G401.6 (cell line): ENCODE data around the gene TDG.
A peak's percentile ranks its signal among the peaks of the same experiment; 100 is the strongest.

Experiments used
- FAIRE-seq: peaks from 2 replicates; lab custom pipeline; 2012; peaks lifted over from hg19 to GRCh38; lab: Jason Lieb, UNC

TDG gene

DNA sequence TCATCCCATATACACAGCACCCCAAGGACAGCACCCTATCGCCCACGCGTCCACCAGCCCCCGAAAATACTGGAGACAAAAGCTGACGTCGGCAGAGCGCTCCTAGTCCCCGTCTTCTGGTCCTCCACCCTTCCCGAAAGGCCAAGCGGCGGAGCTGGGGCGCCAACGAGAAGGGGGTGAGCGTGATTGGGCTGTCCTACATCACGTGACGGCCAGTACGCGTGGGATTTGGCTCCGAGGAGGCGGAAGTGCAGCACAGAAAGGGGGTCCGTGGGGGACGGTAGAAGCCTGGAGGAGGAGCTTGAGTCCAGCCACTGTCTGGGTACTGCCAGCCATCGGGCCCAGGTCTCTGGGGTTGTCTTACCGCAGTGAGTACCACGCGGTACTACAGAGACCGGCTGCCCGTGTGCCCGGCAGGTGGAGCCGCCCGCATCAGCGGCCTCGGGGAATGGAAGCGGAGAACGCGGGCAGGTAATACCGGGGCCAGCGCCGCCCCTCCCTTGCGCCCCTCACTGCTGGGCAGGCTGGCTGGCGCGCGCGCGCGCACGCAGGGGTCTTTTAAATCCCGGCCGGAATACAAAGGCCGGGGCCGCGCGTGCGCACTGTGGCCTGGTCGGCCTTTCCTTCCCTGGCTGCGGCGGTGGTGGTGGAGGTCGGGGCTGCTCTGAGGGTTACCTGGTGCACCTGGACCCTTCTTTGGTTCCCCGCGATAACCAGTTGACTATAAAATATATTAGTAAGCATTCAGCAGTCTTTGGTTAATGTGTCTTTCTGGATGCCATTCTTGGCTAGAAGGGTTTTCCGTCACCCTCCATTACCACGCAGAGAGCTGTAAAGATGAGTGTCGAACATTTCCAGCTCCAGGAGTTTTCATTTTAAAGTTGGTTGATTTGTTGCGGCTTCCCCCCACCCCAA, at the start of gene TDG:
TDG (plus strand) TSS at position 283 of the 915 bp plus-strand sequence; CDS start at position 449, 166 bp downstream.
- FAIRE-seq = peak; percentile 95

DNA sequence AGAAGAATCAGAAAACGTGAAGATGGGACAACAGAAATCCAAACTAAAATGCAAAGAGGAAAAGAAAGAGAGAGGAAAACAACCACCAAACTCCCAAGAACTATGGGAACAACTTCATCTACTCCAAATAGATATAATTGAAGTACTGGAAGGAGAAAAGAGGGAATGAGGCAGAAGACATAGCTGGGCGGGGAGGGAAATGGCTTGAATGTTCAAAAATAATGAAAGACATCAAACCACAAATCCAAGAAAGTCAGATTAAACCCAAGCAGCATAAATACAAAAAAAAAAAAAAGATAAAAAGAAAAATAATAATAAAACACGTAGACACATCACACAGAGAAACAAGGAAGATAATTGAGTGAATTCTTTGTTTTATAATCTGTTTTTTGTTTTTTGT, 47.8 kb upstream of the TDG start:
- no peak for FAIRE-seq

DNA sequence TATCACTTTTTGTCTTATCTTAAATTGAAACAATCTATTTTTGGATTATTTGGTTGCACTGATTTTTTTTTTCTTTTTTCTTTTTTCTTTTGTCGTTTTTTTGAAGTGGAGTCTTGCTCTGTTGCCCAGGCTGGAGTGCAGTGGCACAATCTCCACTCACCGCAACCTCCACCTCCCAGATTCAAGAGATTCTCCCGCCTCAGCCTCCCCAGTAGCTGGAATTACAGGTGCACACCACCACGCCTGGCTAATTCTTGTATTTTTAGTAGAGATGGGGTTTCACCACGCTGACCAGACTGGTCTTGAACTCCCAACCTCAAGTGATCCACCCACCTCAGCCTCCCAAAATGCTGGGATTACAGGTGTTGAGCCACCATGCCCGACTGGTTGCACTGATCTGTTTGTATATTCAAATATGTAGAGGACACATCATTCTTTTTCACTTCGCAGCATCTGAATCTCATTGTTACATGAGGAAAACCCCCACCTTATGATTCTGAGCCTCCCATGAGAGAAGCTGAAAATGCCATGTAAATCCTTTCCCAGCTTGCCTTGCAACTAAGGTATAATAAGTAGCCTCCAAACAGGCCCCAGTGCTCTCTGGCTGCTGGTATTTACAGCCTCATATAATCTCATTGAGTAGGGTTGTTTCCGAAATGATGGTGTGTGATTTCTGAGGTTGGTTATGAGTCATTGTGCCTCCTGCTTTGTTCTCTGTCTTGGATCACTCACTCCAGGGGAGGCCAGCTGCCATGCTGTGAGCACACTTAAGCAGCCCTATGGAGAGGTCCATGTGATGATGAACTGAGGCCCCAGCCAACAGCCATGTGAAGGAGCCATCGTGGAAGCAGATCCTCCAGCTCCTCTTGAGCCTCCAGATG, 40.7 kb upstream of the TDG start:
- no peak for FAIRE-seq

DNA sequence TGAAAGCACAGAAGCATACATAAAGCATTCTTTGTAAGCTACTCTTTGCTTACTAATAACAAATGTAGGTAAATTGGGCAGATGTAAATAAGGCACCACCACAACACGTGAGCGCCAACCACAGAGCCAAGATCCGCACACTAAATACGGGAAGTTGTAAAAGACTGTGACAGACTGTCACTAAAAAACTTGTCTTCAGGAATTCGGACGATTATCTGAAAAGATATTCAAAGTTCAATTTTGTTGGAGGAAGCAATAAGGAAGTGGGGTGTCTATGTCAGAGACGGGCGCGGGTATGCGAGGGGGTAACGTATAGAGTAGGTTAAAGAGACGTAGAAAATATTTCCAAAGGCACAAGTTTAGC, 37.0 kb upstream of the TDG start:
- no peak for FAIRE-seq

DNA sequence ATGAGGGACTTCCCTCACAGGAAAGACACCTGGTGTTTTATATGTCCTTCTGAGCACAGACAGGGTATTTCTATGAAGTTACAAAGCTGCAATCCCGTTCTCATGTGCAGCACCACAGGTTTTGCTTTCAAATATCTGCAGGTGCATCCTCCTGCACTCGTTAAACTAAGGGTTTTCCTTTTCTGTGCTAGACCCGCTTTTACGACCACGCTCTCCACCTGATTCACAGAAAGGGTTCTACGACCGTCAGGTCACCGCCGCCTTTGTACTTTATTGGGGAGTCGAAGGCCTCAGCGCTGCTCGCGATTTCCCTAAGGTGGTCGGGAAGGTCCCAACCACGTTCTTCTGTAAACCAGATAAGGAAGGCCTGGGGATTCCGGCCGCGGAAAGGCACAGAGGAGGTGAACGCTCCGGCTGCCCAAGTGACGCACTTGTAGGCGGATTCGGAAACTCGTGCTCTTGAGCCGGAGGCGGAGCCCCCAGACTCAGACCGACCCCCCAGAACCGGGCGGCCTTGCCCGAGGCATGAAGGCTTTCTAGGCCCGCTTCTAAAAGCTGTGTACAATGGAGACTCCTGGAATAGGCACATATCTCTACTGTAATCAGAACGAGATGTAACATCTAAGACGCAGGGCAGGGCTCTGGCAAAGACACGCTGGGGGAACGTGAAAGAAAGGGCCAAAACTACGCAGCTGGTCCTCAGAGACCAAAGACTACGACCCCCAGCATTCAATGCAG, 36.5 kb upstream of the TDG start:
- FAIRE-seq = peak; percentile 37

DNA sequence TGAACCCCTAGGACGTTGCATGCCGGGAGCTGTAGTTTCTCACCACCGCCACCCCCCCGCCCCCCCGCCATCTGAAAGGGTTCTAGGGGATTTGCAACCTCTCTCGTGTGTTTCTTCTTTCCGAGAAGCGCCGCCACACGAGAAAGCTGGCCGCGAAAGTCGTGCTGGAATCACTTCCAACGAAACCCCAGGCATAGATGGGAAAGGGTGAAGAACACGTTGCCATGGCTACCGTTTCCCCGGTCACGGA, 36.0 kb upstream of the TDG start:
- FAIRE-seq = no peak

DNA sequence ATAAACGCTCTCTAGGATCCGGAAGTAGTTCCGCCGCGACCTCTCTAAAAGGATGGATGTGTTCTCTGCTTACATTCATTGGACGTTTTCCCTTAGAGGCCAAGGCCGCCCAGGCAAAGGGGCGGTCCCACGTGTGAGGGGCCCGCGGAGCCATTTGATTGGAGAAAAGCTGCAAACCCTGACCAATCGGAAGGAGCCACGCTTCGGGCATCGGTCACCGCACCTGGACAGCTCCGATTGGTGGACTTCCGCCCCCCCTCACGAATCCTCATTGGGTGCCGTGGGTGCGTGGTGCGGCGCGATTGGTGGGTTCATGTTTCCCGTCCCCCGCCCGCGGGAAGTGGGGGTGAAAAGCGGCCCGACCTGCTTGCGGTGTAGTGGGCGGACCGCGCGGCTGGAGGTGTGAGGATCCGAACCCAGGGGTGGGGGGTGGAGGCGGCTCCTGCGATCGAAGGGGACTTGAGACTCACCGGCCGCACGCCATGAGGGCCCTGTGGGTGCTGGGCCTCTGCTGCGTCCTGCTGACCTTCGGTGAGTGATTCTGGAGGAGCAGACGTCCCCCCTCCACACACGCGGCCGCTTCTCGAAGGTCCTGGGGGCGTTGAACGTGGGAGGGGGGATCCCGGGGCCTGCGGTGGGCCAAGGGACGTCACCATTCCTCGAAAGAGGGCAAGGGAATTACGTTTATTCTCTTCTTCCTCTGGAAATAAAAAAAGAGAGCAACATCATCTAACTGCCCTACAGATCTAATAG, 35.5 kb upstream of the TDG start, which contains the start of gene HSP90B1:
HSP90B1 (plus strand) TSS at position 377 of the 753 bp plus-strand sequence; CDS start at position 483, 106 bp downstream.
- FAIRE-seq = peak; percentile 99

DNA sequence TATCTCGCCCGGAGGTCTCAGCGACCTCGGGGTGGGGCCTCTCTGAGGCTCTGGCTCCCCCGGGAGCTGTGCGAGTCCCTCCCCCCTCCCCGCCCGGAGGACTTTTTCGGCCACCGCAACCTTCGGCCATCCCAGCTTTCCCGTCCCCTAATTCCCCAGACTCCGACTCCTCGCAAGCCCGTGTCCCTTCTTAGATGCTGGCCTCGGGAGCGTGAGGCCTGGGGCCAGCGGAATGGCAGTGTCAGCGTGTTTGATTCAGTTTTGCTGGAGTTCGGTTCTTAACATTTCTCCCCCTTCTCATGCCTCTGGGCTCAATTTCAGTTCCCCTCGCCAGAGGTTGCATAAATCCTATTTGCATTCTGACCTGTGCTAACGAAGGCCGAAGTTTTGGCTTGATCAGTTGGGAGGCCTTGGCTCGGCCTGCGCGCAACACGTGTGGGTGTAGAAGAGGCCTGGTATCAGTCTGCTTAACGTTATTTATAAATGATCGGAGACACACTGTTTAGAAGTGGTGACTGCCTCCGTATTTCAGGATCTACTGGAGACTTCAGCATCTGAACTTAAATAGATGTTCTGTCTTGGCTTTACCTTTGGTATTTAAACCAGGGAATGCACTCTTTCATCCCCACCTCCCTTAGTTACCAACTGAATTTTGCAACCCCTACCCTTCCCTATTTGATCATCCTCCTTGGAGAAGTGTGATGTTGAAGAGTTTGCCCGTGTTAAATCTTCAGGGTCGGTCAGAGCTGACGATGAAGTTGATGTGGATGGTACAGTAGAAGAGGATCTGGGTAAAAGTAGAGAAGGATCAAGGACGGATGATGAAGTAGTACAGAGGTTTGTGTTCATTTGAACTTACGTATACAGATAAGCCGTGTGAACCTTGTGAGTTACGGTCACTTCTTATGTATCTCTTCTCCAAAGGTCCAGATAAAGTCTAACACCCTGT, 34.6 kb upstream of the TDG start:
- no peak for FAIRE-seq

DNA sequence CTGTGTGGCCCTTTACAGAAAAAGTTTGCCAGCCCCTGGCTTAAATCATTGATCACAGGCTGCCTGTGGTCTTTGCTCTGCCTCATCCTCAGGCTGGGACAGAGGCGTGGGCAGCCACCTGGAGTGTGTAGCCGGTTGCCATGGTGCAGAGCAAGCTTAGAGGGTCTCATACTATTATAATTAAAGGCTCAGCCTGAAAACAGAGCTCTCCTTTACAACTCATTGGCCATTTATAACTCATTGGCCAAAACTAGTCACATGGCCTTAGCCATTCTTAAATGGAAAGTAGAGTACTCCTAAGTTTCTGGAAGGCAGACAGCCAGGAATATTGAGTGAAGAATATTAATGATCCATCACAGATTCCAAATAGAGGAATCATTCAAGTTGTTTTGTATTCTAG, 32.4 kb upstream of the TDG start:
- FAIRE-seq = no peak

DNA sequence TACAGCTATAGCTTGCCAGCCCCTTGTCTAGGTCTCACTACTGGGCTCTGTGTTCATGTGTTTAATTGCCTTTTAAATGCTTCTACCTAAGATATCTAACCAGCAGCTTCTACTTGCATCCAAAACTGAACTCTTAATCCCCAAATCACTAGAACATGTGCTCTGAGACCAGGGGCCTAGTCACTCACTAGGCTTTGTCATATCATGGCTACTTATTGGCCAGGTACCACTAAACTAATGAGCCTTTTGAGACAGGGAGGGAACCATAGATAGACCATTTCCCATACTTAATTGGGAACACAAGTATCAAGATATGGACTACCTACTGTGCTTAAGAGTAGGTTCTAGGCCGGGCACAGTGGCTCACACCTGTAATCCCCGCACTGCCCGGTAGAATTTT, 29.0 kb upstream of the TDG start:
- FAIRE-seq = no peak

DNA sequence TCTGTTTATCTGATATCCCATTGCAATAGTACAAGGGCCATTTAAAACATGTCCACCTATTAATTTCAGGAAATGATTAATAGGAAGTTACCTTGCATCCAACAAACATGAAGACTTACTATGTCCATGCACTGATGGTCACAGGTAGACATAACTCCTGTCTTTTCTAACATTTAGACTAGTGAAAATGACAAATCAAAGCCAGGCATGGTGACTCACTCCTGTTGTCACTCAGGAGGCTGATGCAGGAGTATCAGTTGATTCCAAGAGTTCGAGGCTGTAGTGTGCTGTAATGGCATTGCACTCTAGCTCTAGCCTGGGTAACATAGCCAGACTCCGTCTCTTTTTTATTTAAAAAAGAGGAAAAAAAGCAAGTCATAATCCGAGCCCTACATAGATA, 20.7 kb upstream of the TDG start:
- no peak for FAIRE-seq

DNA sequence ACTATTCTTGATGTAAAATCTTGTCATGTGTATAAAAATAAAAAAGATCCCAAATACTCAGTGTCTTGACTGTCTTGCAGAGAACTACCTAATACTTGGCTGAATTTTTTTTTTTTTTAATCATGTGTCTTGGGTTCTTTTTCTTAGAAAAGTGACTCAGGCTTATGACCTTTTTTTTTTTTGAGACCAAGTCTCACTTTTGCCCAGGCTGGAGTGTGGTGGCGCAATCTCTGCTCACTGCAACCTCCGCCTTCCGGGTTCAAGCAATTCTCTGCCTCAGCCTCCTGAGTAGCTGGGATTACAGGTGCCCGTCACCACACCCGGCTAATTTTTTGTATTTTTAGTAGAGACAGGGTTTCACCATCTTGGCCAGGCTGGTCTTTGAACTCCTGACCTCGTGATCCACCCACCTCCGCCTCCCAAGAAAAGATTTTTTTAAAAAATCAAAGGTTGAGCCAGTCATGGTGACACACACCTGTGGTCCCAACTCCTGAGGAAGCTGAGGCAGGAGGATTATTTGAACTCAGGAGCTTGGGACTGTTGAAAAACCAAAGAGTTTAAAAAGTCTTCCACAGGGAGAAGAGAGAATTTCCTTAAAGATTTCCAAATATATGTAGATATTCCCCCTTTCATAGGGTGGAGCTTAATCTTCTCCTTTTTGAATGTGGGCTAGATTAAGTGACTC, 17.7 kb upstream of the TDG start:
- peak; percentile 37 for FAIRE-seq

DNA sequence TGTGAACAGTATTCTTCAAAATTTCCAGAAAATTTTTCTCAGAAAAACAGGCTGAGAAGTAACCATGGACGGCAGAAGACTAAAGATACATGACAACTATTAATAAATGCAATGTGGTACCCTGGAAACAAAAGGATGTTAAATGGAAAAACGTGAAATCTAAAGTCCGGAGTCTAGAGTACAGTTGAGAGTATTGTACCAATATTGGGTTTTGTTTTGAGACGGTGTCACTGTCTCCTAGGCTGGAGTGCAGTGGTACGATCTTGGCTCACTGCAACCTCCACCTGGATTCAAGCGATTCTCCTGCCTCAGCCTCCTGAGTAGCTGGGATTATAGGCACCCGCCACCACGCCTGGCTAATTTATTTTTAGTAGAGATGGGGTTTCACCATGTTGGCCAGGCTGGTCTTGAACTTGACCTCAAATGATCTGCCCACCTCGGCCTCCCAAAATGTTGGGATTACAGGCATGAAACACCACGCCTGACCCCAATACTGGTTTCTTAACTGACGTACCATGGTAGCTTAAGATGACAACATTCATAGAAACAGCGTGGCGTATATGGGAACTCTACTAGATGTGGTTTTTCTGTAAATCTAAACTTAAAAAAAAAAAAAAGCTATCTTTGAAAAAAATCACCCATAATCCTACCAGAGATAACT, 16.8 kb upstream of the TDG start:
- FAIRE-seq = peak; percentile 25

DNA sequence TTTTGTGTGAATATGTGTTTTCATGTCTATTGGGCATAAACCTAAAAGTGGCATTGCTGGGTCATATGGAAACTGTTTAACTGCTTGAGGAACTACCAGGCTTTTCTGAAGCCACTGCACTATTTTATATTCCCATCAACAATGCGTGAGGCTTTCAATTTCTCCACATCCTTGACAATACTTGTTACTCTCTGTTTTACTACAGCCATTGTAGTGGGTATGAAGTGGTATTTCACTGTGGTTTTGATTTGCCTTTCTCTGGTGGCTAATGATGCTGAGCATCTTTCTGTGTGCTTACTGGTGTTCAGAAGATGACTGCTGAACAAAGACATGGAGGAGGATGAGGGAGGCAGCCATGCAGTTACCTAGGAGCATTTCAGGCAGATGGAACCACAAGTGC, 13.2 kb upstream of the TDG start:
- no peak for FAIRE-seq

DNA sequence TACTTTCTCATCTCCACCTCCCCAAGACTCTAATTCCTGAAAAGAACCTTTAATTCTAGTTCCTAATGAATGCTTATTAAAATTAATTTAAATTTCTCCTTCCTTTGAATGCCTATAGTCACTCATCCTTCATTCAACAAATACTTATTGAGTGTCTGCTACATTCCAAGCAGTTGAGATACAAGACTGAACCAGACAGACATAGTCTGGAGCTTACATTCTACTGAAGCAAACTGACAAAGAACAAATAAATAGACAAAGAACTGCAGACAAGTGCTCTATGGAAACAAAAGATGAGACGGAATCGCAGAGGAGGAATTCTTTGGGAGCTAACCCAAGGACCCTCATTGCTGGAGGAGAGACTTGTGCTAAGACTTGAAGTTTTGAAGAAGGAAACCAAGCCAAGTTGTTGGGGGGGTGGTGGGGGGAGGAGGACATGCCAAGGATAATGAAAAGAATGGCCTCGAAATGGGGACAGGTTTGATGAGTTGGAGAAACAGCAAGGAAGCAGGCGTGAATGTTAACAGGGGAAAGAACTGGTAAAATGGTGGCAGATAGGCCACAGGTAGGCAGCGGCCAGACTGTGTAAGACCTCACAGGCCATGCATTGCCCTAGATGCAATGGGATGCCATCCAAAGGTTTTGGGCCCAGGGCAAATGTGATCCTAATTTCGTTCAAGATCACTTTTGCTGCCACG, 9.7 kb upstream of the TDG start:
- FAIRE-seq = no peak

DNA sequence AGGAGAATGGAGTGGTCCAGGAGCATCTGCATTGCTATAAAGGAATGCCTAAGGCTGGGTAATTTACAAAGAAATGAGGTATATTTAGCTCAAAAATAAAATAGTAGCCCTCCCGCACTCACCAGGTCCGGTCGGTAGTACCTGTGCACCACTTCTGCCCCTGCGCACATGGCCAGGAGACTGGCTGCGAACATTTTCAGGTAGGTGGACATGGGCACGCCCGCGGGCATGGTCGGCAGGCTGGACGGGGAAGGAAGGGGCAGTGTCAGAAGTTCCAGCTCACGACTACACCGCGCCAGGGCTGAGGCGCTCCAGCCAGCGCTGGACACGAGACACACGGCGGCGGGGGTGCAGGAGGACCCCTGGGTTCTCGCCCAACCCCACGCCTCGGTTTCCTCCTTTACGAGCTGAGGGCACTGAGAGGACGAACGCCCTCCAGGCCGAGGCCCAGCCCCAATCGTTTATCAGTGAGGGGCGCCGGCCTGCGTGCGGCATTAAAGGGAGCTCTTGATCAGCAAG, 9.1 kb upstream of the TDG start:
- FAIRE-seq = no peak

DNA sequence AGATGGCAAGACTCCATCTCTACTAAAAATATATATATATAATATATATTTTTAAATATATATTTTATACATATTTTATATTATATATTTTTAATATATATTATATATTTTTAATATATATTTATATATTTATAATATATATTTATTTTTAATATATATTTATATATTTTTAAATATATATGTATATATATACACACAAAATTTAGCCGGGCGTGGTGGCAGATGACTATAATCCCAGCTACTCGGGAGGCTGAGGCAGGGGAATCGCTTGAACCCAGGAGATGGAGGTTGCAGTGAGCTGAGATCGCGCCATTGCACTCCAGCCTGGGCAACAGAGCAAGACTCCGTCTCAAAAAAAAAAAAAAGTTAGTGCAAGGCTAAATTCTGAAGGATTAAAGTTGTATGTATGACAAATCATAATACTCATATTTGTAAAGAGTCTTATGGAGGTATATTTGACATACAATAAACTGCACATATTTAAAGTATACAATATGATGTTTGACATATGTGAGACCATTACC, 7.7 kb upstream of the TDG start:
- peak; percentile 83 for FAIRE-seq

DNA sequence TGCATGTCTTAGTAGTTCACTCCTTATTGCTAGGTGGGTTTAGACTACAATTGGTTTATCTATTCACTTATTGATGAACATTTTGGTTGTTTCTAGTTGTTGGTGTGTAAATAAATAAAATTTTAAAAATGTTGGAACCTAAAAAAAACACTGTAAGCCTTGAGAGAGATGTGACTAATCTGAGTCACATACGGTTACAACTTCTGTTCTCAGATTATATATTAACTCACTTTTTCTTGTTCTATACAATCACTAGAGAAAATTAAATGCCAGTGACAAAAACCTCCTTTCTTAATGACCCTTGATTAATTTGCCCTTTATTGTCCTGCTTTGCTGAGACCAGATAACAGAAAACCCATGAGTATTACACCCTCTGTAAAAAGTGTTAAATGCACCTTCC, 7.1 kb upstream of the TDG start:
- no peak for FAIRE-seq
